ENCODE measurements around the gene LRRC27.
"Not testable (repeated sequence)": the region's sequence is repeated elsewhere in the genome, so short reads cannot be mapped to it uniquely, and the experiment has no call there.

LRRC27 gene

DNA sequence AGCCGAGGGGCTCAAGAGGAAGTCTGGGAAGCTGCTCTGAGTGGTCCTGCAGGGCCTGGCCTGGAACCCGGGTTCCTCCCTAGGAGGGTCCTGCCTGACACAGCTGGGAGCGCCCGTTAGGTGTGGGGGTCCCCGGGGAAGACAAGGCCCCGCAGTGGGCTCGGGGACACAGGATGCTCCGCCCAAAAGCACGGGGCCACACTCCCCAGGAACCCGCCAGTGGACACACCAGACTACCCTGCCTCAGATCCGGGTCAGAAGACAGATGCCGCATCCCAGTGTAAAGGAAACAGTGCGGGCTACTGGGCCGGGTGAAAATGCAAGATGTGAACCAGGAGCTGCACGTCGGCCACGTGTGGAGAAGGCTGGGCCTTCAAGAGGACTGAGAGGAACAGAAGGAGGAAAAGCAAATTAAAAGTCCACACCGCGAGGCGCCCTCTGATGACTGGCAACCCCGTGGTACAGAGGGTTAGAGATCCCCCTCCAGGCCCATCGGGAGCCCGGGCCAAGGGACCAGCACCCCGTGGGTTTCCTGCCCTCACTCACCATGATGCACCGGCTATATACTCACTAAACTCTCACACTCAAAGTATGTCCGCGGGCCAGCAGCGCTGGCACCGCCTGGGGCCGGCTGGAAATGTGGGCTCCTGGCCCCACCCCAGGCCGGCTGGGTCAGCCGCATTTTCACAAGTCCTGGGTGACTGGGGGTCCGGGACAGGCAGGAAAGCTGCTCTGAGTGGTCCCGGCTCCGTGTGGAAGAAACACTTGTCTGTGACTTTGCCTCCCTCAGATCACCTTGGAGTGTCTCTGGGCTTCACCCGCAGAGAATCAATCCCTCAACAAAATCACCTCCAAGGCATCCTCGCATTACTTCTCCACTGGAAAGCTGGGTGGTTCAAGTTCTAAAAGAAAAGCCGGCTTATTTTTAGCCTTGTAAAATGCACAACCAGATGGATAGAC lies 30.3 kb upstream of the LRRC27 start:
- DNase-seq: no peak

DNA sequence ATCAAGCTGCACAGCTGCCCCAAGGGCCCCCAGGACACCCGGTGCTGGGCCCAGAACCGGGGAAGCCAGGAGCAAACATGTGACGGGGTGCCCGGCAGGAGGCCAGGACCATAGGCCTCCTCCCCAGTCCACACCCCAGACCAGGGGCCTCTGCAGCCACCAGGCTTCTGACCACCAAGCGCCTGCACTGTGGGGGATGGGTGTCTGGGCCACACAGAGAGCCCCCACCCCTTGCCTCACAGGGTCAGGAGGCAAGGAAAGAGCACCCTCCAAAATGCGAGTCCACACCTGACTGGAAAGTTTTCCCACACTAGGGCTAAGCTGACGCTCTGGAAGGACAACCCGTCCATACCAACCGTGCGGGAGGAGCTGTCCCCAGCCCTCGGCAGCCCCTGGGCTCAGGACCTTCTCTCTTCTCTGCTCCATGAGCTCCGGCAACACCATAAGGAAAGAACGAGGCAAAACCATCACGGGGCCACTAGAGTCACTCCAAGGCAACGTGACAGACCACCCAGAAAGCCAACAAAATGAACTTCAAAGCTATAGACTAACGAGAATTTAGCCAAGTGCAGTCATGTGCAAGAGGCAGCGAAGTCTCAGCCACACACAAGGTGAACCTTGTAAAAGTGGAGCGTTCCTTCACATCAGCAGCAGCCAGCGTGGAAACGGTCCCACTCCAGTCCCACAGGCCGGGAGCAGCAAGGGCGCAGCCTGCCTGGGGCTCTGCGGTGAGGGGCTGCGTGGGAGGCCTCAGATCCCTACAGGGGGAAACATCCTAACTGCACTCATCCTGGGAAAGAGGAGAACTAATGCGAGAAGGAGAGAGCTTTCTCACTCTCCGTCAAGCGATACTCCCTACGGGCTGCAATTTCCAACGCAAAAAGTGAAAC lies 29.3 kb upstream of the LRRC27 start:
- DNase-seq: no peak

DNA sequence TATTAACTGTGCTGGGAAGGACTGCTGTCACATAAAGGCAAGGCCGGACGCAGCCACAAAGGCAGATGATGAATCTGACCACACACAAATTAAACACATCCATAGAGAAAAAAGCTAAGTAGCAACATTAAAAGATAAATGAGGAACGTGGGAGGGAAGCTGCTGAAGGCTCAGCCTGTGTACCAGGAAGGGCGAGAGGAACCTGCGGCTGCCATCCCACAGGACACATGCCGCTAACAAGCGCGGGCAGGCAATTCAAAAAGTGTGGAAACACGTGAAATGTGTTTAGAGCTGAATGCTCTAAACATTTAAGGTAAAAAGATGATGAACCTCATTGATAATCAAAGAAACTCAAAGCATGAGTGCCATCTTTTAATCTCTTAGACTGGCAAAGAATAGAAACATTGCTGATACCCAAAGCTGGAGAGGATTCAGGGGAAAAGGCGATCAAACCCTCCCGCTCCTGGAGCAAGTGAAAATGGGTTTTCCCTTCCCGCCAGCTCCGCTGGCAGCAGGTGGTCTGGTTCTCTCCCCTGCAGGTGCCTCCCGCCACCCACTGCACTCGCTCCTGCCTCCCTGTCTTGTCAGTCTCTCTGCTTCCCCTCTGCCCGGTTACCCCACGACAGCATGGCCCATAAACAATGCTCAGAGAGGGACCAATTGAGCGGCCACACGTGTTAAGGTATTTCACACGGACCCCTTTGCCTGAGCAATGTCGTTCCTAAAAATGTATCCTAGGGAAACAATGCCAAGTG lies 28.5 kb upstream of the LRRC27 start:
- DNase-seq: no peak

DNA sequence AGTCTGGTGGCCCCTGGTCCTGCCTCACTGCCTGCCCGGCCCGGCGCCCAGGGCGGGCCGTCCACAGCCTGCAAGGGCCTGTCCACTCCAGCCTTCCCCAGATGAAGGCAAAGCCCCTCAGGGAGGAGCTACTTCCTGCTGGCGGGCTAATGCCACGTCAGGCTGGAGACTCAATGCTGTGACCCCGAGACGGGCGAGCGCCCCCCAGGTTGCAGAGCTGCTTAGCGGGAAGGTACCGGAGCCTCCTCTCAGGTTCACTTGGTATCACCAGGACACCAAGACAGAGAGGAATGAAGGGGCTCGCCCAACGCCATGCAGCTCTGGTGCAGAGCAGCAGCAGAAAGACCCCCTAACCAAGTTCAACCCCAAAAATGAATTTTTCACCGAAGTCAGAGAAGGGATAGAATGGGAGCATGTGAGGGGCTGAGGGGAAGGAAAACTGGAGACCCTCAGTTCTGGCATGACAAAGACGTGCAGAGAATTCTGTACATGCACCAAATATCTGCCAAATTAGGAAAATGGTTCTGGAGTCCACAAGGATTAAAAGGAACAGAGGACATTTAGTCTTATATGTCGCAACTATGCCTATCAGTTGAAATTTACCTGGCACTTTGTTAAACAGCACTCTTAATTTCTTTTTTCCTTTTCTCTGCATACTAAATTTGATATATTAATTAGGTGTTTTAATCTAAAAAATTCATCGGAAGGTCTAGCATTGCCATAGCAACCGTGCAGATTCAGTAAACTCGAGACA lies 27.1 kb upstream of the LRRC27 start:
- no peak for DNase-seq

DNA sequence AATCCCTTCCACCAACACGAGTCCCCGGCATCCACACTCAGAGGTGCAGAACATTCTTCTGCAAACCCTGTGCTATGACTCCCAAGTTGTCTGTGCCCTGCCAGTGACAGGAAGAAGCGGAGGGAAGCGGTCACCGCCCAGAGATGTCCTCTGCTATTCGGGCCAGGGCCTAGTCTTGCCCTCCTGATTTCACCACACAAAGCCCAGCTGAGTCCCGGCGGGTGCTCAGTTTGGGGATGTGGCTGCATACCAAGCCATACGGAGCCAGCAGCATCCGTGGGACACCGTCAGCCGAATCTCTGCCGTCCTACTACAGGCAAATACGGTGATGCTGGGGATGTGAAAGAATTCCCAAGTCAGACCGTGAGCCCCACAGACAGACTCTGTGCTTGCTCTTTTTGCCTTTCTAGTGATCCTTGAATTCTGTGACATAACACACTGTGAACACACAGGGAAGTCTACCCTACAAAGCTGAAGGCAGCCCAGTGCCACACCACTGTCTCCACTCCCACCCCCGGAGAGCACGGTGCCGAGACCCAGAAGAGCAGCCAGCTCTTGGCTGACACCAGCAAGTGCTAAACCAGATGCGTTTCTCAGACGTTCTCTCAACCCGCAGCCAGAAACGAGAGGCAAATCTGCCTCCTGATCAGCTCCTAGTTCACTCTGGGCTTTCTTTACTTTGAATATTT lies 26.2 kb upstream of the LRRC27 start:
- DNase-seq: no peak

DNA sequence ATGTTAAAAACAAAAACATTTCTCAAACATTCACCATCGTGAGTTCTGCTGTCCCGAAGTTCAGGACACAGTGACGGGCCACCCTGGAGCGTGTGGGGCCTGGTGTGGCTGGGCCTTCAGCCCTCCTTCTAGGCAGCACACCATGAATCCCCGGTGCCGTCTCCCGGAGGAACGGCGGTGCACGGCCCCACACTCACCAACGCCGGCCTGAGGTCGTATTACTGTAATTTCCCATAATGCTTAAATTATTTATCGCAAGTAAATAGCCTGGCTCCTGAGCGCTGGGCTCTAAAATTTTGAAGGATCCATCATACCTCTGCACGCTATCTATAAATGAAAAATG lies 25.7 kb upstream of the LRRC27 start:
- no peak for DNase-seq

DNA sequence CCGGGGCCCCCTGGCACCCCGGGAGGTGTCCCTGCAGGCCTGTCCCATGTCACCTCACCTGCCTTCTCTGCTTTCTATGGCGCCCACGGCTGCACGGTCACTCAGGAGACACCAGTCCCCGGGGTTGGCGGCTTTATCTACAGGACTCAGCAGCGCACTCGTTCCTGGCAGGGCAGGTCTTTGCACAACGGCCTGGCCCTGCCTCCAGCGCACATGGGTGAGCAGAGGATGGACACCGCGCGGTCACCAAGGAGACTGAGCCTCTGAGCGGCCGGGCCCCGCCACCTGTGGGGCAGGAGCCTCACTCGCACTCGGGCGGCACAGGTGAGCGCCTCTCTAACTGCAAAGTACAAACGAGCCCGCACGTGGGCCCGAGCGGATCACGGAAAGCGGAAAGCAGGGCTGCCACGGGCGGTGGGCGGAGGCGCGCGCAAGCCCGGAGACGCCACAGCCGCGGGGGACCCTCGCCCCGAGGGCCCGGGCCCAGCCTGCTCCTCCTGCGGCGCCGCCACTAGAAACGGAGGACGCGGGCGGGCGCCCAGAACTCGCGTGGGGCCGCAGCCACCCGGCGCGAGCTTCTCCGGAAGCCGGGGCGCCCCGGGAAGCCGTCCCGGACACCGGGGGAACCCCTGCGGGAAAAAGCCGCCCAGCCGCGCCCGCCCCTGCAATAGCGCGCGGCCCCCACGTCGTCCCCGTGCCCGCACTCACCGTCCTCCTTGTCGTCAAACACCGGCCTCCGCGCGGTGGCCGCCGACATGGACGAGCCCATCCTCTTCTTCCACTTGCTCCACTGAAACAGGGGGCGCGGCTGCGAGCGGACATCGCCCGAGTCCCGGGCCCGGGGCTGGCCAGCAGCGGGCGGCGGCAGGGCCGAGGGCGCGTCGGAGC lies 24.9 kb upstream of the LRRC27 start:
- peak; percentile 25 for DNase-seq

DNA sequence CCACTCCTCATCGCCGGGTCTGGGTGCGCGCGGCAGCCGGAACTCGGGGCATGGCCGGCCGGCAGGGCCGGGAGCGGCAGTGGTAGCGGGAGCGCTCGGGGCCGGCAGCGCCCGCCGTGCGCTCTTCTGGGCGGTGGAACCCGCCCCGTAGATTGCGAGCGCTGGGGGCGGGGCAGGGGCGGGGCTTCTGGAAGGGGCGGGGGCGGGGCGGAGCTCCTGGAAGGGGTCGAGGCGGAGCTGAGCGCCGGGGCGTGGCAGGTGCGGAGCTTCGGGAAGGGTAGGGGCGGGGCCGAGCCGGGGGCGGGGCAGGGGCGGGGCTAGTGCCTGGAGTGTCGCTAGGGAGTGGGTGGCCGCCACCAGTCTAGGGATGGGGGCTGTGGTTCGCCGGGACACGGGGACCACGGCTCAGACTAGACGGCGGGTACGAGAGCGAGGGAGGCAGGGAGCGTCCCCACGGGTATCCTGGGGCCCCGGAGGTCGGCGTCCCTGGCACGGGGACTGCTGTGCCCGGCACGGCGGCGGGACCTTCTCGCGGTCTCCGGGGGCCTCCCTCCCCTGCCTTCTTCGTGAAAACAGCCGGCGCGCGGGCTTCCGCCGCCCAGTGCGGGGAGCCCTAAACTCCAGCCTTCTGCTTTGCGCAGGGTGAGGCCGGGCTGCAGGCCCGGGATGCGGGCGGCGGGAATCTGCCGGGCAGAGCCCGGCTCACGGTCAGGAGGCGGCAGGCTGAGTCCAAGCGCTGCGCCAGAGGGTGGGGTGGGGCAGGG lies 24.0 kb upstream of the LRRC27 start, which contains the start of gene STK32C:
TSS of gene STK32C (minus strand) at position 128 of the 764 bp plus-strand sequence. CDS start at position 11, 117 bp downstream.
- DNase-seq: peak; percentile 39

DNA sequence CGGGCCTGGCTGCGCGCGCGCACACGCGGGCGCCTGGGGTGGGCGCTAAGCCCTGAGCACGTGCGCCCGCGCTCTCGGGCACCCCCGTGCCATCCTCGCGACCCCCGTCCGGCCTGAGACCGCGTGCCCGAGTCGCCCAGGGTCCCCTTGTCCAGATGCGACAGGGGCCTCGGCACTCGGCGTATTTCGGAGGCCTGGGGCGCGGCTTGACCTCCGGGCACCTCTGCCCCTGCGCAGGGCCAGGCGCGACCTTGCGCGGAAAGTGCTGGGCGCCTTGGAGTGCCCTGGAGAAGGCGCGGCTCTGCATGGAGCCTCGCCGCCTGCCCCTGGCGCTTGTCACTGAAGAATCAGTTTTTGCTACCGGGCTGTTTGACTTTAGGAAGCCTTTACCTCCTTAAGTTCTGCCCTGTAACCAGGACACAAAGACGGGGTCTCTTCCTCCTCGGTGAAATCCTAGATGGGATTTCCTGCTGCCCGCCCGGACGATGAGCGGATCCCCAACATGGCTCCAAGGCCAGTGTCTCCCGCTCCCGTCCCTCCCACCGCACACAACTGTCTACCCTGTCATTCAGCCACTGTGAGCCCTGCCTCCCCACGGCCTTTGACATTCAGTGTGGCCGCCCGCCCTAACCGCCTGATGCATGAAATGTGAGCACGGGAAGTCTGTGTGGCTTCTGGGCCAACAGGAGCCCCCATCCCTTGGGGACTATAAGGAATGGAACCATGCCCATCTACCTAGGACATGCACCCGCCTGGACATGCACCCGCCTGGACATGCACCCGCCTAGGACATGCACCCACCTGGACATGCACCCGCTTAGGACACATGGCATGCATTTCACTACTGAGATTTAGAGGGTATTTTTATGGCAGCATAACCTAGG lies 23.2 kb upstream of the LRRC27 start:
- DNase-seq: no peak

DNA sequence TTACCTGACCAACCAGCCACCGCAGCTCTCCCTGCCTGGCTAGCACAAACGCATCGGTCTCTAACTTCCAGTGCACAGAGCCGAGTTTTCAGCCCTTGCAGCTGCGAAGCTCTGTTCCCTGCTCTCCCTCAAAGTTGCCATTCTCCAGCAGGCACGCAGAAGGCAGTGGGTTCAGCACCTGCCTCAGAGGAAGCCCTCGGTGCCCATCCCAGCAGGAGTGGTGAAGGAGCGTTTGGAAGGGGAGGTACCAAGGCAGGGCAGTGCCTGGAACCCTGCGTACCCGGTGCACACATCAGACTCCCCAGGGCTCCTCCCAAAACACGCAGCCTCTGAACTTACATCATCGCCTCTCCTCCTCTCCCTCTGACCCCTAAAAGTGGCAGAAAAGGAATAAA lies 22.5 kb upstream of the LRRC27 start:
- DNase-seq: no peak

DNA sequence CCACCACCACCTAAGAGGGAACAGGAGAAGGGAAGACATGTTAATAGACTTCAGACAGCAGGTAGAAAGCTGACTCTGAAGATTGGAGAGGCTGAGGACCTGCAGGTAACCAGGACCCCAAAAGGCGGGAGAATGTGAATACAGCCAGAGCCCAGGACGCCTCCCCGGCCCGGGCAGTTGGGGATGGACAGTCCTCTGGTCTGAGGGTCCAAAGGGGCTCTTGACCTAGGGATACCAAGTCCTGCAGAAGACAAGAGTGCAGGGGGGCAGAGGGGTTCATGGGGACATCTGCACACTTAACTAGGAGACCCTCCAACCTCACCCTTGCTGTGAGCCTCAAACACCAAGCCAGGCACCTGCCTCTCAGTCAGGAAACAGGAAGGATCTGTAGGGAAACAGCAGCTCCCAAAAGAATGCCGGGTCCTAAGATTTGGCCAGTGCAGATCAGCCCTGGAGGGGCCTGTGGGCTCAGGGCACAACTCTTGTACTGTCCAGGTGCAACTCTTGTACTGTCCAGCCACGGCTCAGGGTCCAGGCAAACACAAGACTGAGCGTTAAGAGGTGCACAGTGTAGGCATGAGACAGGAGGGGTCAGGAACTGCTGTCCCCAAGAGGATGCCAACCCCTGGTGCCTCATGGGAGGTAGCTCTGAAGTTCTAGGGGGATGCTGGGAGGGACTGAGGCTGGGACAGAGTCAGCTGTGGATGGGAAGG lies 22.0 kb upstream of the LRRC27 start:
- no peak for DNase-seq

DNA sequence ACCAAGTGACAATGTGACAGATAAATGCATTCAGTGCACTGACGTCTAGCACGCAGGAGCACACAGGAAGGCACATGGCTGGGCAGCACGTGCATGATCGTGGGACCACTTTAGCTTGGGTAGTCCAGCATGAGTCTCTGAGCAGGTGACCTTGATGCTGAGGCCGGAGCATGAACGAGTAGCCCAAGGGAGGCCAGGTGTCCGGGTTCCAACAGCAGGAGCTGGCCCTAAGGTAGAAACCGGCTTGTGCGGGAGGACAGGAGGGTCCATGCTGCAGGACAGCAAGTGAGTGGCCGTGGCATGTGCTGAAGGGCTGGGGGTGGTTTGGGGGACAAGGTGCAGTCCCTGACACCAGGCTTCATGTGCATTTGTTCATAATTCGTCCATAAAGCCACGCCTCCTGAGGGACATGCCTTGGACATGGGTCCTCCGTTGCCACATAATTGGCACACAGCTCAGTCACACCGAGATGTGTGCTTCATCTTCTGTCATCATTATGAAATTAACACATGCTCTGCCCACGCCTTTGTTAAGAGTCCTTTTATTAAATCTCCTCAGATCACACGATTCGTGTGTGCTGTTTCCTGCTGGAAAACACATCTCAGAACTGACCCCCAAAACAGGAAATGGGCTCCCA lies 21.2 kb upstream of the LRRC27 start:
- DNase-seq: no peak

DNA sequence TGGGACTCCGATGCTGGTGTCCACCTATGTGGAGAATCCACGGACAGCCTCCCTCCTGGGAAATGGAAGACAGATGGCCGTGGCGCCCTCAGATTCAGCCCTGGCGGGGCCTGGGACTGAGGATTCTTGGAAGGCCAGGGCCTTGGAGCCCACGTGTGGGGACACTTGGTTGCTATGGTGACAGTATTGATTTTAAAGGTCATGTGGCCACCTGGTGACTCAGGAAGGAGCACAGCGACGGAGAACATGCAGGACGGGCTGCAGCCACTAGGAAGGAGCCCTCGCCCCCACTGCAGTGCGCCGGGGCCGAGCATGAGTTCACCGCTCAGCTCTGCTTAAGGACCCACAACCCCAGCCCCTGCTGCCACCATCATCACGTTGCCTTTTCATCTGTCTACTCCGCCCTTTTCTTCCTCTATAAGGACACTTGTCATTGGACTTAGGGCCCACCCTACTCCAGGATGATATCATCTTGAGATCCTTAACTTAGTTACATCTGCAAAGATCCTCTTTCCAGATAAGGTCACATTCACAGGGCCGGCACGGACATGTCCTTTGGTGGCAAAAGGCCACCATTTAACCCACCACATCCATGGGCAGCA lies 20.6 kb upstream of the LRRC27 start:
- no peak for DNase-seq

DNA sequence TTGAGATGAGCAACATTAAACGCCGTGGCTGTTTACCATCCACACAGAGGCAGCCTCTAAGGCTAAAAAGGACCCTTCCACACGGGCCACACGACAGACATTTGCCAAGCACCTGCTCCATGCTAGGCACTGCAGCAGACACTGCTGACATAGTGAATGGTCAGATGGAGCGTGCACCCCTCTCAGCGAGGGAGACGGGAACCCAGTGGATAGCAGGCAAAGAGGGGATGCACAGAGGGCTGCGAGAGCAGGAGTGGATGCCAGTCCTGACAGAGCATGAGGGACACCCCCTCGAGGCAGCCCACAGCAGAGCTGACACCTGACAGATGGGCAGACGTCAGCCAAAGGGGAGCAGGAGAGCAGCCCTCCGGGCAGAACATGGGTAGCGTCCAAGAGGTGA lies 18.7 kb upstream of the LRRC27 start:
- no peak for DNase-seq

DNA sequence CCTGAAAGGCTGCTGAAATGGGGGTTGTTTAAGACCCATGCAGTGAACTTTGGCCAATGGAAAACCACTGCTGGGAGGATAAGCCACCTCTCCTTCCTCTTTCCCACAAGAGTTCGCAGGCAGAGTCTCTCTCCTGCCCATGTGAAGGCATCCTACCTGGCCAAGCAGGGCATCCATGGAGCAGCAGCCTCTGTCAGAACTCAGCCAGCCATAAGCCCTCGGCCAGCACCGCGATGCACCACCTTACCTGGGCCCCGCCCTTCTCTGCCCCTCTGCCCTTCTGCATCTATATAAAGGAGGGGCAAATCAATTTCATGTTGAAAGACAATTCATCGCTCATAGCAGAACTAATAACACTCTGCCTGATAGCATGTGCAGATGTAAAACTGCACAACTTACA lies 18.1 kb upstream of the LRRC27 start:
- no peak for DNase-seq

DNA sequence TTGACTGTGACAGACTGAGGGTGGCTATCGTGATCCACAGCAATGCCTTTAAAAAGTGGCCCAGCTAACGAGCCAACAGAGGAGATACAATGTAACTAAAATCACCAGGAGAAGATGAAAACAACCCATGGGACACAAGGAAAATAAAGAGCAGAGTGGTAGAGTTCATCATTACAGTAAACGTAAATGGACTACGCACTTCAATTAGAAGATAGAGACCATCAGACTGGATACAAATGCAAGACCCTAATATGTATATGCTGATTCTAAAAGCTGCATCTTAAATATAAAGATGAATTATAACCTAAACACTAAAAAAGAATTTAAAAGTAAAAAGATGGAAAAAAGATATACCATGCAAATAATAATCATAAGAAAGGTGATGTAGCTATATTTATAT lies 17.7 kb upstream of the LRRC27 start:
- DNase-seq: no peak

DNA sequence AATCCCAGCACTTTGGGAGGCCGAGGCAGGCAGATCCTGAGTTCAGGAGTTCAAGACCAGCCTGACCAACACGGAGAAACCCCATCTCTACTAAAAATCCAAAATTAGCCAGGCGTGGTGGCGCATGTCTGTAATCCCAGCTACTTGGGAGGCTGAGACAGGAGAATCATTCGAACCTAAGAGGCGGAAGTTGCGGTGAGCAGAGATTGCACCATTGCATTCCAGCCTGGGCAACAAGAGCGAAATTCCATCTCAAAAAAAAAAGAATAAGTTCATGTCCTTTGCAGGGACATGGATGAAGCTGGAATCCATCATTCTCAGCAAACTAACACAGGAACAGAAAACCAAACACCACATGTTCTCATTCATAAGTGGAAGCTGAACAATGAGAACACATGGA lies 17.1 kb upstream of the LRRC27 start:
- not testable (repeated sequence) for DNase-seq
